ENCODE results near the gene MAP4. TPM values are rescaled to one million over a fixed set of nuclear protein-coding genes. Genes with fewer than 3 reads are reported as not detected.

MAP4 gene
- total and polyA plus RNA-seq, 2 donors (not counting 3 experiments of a cell fraction or from before 2014, with no cell fraction given) = 121 to 290 TPM

DNA sequence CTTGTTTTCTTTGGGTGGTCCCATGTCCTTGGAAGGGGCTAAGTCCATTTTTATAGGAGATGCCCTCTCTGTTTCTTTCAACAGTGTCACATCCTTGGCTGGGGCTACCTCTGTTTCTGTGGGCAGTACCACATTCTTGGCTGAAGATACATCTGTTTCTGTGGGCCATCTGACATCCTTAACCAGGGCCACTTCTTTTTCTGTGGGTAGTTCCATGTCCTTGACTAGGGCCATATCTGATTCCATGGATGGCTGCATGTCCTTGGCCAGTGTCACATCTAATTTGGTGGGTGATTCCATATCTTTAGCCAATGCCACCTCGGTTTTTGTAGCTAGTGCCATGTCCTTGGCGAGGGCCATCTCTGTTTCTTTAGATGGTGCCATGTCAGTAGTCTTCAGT is 99.5 kb downstream of the MAP4 start:
- H3K9ac ChIP-seq (replicated peaks; ENCODE audit: extremely low read depth, insufficient read depth, low read length) = no peak overlapping the region
- no peaks in the 10 kb centered on the region for H3K27me3 ChIP-seq (ENCODE audit: control insufficient read depth in 2 of 2, insufficient read depth in 2 of 2, low read length in 2 of 2)
- FAIRE-seq = no peak
- TF ChIP-seq GATA2 (IDR thresholded peaks at IDR 0.05; ENCODE audit: insufficient read depth, insufficient read length, low read depth, low read length) (no peak), POLR2AphosphoS5 (IDR thresholded peaks at IDR 0.05; ENCODE audit: insufficient read depth, low read depth, low read length) (no peak), POLR2A (IDR thresholded peaks at IDR 0.05; ENCODE audit: low read depth, low read length) (no peak), MYC (IDR thresholded peaks at IDR 0.05; ENCODE audit: low read depth, low read length) (no peak), EZH2 (IDR thresholded peaks at IDR 0.05; ENCODE audit: borderline replicate concordance, low read depth, low read length, severe bottlenecking) (no peak)
- TF ChIP-seq, protein P1, sequence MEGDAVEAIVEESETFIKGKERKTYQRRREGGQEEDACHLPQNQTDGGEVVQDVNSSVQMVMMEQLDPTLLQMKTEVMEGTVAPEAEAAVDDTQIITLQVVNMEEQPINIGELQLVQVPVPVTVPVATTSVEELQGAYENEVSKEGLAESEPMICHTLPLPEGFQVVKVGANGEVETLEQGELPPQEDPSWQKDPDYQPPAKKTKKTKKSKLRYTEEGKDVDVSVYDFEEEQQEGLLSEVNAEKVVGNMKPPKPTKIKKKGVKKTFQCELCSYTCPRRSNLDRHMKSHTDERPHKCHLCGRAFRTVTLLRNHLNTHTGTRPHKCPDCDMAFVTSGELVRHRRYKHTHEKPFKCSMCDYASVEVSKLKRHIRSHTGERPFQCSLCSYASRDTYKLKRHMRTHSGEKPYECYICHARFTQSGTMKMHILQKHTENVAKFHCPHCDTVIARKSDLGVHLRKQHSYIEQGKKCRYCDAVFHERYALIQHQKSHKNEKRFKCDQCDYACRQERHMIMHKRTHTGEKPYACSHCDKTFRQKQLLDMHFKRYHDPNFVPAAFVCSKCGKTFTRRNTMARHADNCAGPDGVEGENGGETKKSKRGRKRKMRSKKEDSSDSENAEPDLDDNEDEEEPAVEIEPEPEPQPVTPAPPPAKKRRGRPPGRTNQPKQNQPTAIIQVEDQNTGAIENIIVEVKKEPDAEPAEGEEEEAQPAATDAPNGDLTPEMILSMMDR (IDR thresholded peaks at IDR 0.05; ENCODE audit: extremely low read depth in 1 of 2, insufficient read depth in 1 of 2, low read depth in 1 of 2, low read length in 2 of 2) = no peak
- BruUV-seq (replicated peaks) = TSS peak; percentile 78
- DNase-seq (ENCODE audit: low read depth, low spot score) = no peak
- H3K4me1 ChIP-seq (ENCODE audit: control insufficient read depth, extremely low read depth, insufficient read depth, low read length) = peaks cover 3% of the 10 kb centered on the region
- peaks cover 23 to 26% of the 10 kb centered on the region in 2 experiments for H3K36me3 ChIP-seq (ENCODE audit: control insufficient read depth in 2 of 2, extremely low read depth in 1 of 2, insufficient read depth in 2 of 2, low read length in 2 of 2)
- H3K79me2 ChIP-seq (ENCODE audit: control insufficient read depth, insufficient read depth, low read length) = no peaks in the 10 kb centered on the region
- no peaks in the 10 kb centered on the region for H3K9me3 ChIP-seq (replicated peaks; ENCODE audit: control insufficient read depth, insufficient read depth, low read length)
- H4K20me1 ChIP-seq (replicated peaks; ENCODE audit: control insufficient read depth, extremely low read depth, insufficient read depth, low read length) = no peaks in the 10 kb centered on the region
- H3K4me2 ChIP-seq (ENCODE audit: insufficient read depth, low read length) = no peak overlapping the region
- no peaks in the 10 kb centered on the region for H3K9me1 ChIP-seq (replicated peaks; ENCODE audit: control insufficient read depth, extremely low read depth, insufficient read depth, low read length)
- intact Hi-C loops (cut with micrococcal nuclease) (no loop called here), dilution Hi-C loops (cut with MboI; ENCODE audit: extremely low pct_ligation_motif_present, low sequenced_read_pairs) (no loop called here)
- CTCF ChIA-PET = no interaction called here
- POLR2A ChIA-PET = no interaction called here
- no peak overlapping the region for H3K27ac ChIP-seq (ENCODE audit: insufficient read depth, low read depth, low read length)
- H2AFZ ChIP-seq (ENCODE audit: low read depth, low read length) = no peak overlapping the region
- no peak overlapping the region for H3K4me3 ChIP-seq (replicated peaks in 1 of 3; ENCODE audit: insufficient read depth in 1 of 3, low read depth in 1 of 3, low read length in 3 of 3)

DNA sequence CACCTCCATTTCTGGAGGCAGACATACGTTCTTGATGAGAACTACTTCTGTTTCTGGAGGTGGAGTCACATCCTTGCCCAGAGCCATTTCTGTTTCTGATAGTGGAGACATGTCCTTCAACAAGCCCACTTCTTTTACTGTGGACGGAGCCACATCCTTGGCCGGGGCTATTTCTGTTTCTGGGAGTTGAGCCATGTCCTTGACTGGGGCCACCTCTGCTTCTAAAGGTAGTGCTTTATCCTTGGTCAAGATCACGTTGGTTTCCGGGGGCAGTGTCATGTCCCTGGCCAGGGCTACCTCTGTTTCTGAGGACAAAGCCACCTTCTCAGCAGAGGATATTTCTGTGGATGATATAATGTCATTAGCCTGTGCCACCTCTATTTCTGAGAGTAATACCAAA is 100.0 kb downstream of the MAP4 start:
- CTCF ChIA-PET = no interaction called here
- BruUV-seq (replicated peaks) = no TSS peak
- TF ChIP-seq EZH2 (IDR thresholded peaks at IDR 0.05; ENCODE audit: borderline replicate concordance, low read depth, low read length, severe bottlenecking) (no peak), GATA2 (IDR thresholded peaks at IDR 0.05; ENCODE audit: insufficient read depth, insufficient read length, low read depth, low read length) (no peak), FOS (IDR thresholded peaks at IDR 0.05; ENCODE audit: borderline replicate concordance, insufficient read depth, low read length) (no peak), POLR2AphosphoS5 (IDR thresholded peaks at IDR 0.05; ENCODE audit: insufficient read depth, low read depth, low read length) (no peak), MAX (IDR thresholded peaks at IDR 0.05; ENCODE audit: insufficient read depth, insufficient read length) (no peak), POLR2A (IDR thresholded peaks at IDR 0.05; ENCODE audit: low read depth, low read length) (no peak)
- TF ChIP-seq, protein P1 (IDR thresholded peaks at IDR 0.05; ENCODE audit: extremely low read depth in 1 of 2, insufficient read depth in 1 of 2, low read depth in 1 of 2, low read length in 2 of 2) = no peak

More for the DNA sequence above, 100.0 kb downstream of the MAP4 start:
- no peak overlapping the region for H3K9ac ChIP-seq (replicated peaks; ENCODE audit: extremely low read depth, insufficient read depth, low read length)
- DNase-seq (ENCODE audit: low read depth, low spot score) (no peak), FAIRE-seq (no peak)
- no peaks in the 10 kb centered on the region for H3K9me3 ChIP-seq (replicated peaks; ENCODE audit: control insufficient read depth, insufficient read depth, low read length)
- no peak overlapping the region for H3K4me3 ChIP-seq (replicated peaks in 1 of 3; ENCODE audit: insufficient read depth in 1 of 3, low read depth in 1 of 3, low read length in 3 of 3)
- no peaks in the 10 kb centered on the region for H4K20me1 ChIP-seq (replicated peaks; ENCODE audit: control insufficient read depth, extremely low read depth, insufficient read depth, low read length)
- H3K79me2 ChIP-seq (ENCODE audit: control insufficient read depth, insufficient read depth, low read length) = no peaks in the 10 kb centered on the region
- peaks cover 24 to 26% of the 10 kb centered on the region in 2 experiments for H3K36me3 ChIP-seq (ENCODE audit: control insufficient read depth in 2 of 2, extremely low read depth in 1 of 2, insufficient read depth in 2 of 2, low read length in 2 of 2)
- POLR2A ChIA-PET = no interaction called here
- H3K9me1 ChIP-seq (replicated peaks; ENCODE audit: control insufficient read depth, extremely low read depth, insufficient read depth, low read length) = no peaks in the 10 kb centered on the region
- peaks cover 8% of the 10 kb centered on the region for H3K4me1 ChIP-seq (ENCODE audit: control insufficient read depth, extremely low read depth, insufficient read depth, low read length)
- no peak overlapping the region for H2AFZ ChIP-seq (ENCODE audit: low read depth, low read length)
- intact Hi-C loops (cut with micrococcal nuclease) (no loop called here), dilution Hi-C loops (cut with MboI; ENCODE audit: extremely low pct_ligation_motif_present, low sequenced_read_pairs) (no loop called here)
- H3K4me2 ChIP-seq (ENCODE audit: insufficient read depth, low read length) = no peak overlapping the region
- no peaks in the 10 kb centered on the region for H3K27me3 ChIP-seq (ENCODE audit: control insufficient read depth in 2 of 2, insufficient read depth in 2 of 2, low read length in 2 of 2)
- H3K27ac ChIP-seq (ENCODE audit: insufficient read depth, low read depth, low read length) = no peak overlapping the region

All from endothelial cell of umbilical vein (primary cell).